Neutrophil (primary cell): ENCODE measurements around the gene EPG5.

Experiments
- H3K27ac ChIP-seq: fragments of 200-600 bp; sonication (generic); 2 replicates; pipeline ENCODE4 v1.5.1; 2016; ENCODE audit warnings: mild to moderate bottlenecking, moderate library complexity
- H3K27me3 ChIP-seq: fragments of 200-600 bp; sonication (generic); 2 replicates; pipeline ENCODE4 v1.6.0; 2016; ENCODE audit warnings: mild to moderate bottlenecking
- H3K36me3 ChIP-seq: fragments of 200-600 bp; sonication (generic); 2 replicates; pipeline ENCODE4 v1.5.1; 2017
- H3K4me1 ChIP-seq, 2 experiments: fragments of 200-600 bp in 1 of 2; sonication (generic) in 1 of 2; 1 replicate in 1 of 2; 2 replicates in 1 of 2; pipeline versions ENCODE4 v1.5.1 to v1.6.1; 2013 to 2016; ENCODE audit warnings: low read depth in 1 of 2, low read length in 1 of 2, mild to moderate bottlenecking in 1 of 2, moderate library complexity in 1 of 2; ENCODE audit not compliant: control insufficient read depth in 1 of 2, insufficient read depth in 1 of 2
- H3K4me3 ChIP-seq, 2 experiments: fragments of 200-600 bp in 1 of 2; sonication (generic) in 1 of 2; 1 replicate in 1 of 2; 2 replicates in 1 of 2; pipeline ENCODE4 v1.5.1; 2013 to 2016; ENCODE audit warnings: low read depth in 1 of 2, low read length in 1 of 2, mild to moderate bottlenecking in 1 of 2, moderate library complexity in 1 of 2
- H3K9me3 ChIP-seq: fragments of 200-600 bp; sonication (generic); 2 replicates; pipeline ENCODE4 v1.5.1; 2016
- TF ChIP-seq, protein P1 (sequence below): fragments of 200-600 bp; sonication (generic); IDR thresholded peaks from 2 replicates; pipeline ENCODE4 v1.5.1; 2016; ENCODE audit warnings: antibody characterized with exemption

The EPG5 gene, protein sequence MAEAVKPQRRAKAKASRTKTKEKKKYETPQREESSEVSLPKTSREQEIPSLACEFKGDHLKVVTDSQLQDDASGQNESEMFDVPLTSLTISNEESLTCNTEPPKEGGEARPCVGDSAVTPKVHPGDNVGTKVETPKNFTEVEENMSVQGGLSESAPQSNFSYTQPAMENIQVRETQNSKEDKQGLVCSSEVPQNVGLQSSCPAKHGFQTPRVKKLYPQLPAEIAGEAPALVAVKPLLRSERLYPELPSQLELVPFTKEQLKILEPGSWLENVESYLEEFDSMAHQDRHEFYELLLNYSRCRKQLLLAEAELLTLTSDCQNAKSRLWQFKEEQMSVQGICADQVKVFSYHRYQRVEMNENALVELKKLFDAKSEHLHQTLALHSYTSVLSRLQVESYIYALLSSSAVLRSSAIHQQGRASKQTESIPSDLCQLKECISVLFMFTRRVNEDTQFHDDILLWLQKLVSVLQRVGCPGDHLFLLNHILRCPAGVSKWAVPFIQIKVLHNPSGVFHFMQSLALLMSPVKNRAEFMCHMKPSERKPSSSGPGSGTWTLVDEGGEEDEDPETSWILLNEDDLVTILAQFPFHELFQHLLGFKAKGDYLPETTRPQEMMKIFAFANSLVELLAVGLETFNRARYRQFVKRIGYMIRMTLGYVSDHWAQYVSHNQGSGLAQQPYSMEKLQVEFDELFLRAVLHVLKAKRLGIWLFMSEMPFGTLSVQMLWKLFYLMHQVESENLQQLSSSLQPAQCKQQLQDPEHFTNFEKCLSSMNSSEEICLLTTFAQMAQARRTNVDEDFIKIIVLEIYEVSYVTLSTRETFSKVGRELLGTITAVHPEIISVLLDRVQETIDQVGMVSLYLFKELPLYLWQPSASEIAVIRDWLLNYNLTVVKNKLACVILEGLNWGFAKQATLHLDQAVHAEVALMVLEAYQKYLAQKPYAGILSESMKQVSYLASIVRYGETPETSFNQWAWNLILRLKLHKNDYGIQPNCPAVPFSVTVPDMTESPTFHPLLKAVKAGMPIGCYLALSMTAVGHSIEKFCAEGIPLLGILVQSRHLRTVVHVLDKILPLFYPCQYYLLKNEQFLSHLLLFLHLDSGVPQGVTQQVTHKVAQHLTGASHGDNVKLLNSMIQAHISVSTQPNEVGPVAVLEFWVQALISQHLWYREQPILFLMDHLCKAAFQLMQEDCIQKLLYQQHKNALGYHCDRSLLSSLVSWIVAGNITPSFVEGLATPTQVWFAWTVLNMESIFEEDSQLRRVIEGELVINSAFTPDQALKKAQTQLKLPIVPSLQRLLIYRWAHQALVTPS (N-terminal part only)

DNA sequence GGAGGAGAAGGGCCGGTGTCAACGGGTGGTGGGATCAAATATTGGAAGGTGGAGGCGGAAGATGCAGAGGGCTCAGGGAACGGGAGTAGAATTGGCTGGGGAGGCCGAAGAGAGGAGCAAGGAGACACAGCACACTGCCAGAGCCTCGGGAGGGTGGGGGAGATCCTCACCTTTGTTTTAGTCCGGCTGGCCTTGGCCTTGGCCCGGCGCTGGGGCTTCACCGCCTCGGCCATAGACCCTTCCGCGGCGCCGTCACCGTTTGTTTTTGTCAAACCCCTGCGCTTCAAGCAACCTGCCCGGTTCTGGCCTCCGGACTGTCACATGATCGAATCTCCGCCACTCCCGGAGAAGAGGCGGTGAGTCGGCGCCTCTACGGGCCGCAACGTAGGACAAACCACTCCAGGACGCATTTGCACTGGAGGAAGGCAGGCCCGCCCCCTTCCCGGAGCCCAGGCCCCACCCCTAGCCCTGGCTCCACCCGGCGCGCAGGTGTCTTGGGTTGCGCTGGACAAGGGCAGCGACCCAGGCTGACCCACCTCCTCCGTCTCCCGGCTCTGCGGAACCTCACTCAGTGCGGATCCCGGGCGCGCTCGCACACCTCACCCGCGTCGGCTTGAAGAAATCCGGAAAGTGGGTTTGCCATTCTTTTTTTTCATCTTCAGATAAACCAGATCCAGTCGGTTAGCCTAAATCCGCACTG is at the start of gene EPG5:
Gene EPG5 (minus strand): TSS at position 323 of the 700 bp plus-strand sequence. CDS start 90 bp downstream, at position 233.
- Histone ChIP-seq H3K9me3 (no peaks in the 10 kb centered on the region), H3K36me3 (peaks cover 4% of the 10 kb centered on the region), H3K27me3 (no peaks in the 10 kb centered on the region), H3K4me1 (peaks cover 25 to 26% of the 10 kb centered on the region in 2 experiments), H3K27ac (peak within 1 kb of the TSS; percentile 90), H3K4me3 (peak within 1 kb of the TSS; percentile 74 to 94)
- TF ChIP-seq, protein P1, sequence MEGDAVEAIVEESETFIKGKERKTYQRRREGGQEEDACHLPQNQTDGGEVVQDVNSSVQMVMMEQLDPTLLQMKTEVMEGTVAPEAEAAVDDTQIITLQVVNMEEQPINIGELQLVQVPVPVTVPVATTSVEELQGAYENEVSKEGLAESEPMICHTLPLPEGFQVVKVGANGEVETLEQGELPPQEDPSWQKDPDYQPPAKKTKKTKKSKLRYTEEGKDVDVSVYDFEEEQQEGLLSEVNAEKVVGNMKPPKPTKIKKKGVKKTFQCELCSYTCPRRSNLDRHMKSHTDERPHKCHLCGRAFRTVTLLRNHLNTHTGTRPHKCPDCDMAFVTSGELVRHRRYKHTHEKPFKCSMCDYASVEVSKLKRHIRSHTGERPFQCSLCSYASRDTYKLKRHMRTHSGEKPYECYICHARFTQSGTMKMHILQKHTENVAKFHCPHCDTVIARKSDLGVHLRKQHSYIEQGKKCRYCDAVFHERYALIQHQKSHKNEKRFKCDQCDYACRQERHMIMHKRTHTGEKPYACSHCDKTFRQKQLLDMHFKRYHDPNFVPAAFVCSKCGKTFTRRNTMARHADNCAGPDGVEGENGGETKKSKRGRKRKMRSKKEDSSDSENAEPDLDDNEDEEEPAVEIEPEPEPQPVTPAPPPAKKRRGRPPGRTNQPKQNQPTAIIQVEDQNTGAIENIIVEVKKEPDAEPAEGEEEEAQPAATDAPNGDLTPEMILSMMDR: peak; percentile 34

DNA sequence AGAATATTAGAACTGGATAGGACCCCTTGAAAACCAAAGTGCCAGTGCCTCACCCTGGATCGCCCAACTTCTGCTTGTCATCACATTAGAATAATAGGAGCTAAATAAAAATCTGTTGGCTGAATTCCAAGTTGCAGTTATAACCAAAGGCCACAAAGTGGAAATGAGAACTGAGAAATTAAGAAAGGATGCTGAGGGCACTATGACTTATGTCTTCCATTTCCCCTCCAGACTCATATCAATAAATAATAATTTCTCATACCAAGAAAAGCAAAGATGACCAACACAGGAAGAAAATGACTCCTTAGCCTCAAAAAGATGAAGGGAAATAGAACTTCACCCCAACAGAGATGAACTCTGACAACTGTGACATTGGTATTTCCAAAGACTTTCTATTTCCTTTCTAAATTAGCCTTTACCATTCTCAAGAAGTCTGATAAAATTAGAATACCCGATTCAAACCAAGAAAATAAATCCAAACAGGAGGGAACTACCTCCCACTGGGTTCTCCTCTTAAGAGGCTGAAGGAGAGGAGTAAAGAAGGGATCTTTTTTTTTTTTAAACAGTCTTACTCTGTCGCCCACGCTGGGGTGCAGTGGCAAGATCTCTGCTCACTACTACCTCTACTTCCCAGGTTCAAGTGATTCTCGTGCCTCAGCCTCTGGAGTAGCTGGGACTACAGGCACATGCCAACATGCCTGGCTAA is 46.5 kb upstream of the EPG5 start:
- TF ChIP-seq, protein P1: no peak
- Histone ChIP-seq H3K9me3 (no peaks in the 10 kb centered on the region), H3K4me1 (peaks cover 36 to 45% of the 10 kb centered on the region in 2 experiments), H3K4me3 (no peak overlapping the region), H3K27me3 (no peaks in the 10 kb centered on the region), H3K36me3 (peaks cover 15% of the 10 kb centered on the region), H3K27ac (peak overlapping the region; percentile 52)

DNA sequence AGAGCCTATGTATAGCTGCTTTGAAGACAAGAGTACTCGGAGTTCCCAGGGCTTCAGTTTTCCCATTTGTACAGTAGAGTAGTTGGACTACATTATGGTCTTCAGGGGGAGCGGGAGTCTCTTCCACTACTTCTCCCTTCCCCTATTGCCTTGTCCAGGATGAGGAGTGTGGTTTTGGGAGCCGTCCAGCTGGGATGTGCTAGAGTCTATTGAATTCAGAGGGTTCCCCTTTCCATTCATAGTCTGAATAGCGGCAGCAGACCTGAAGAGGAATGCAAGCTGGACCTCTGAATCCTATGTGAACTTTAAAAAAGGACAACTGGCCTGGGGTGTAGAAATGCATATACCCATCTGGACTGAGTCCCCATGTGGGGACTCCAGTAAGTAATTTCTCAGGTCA is 43.5 kb upstream of the EPG5 start:
- TF ChIP-seq, protein P1: no peak
- peaks cover 50 to 54% of the 10 kb centered on the region in 2 experiments for H3K4me1 ChIP-seq
- H3K9me3 ChIP-seq: no peaks in the 10 kb centered on the region
- no peaks in the 10 kb centered on the region for H3K27me3 ChIP-seq
- H3K27ac ChIP-seq: peak overlapping the region; percentile 85
- H3K4me3 ChIP-seq: no peak overlapping the region
- H3K36me3 ChIP-seq: peaks cover 24% of the 10 kb centered on the region

DNA sequence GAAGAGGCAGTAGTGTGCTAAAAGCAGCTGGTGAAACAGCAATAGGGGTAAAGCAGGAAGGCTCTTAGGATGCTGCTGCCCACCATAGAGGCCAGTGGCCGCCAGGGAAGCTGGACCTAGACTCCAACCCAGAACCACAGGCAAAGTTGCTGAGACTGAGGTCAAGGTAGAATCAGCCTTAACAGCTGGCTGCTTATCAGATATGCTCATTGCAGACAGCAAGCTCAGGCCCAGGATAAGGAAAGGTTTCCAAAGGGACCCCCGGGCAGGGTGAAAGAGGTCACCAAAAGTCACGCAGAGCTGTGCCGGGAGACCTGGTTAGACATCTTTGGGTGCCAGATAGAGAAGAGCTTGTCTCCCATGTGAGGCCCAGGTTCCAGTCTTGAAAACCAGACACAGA is 42.9 kb upstream of the EPG5 start:
- Histone ChIP-seq H3K36me3 (peaks cover 18% of the 10 kb centered on the region), H3K4me3 (peak overlapping the region; percentile 34 to 35), H3K27me3 (no peaks in the 10 kb centered on the region), H3K4me1 (peaks cover 50 to 54% of the 10 kb centered on the region in 2 experiments), H3K27ac (peak overlapping the region; percentile 85), H3K9me3 (no peaks in the 10 kb centered on the region)
- TF ChIP-seq, protein P1: no peak
